Thyroid gland (tissue), 4 donors: ENCODE data around the gene SHTN1. TPM values are rescaled to one million over a fixed set of nuclear protein-coding genes. Genes with fewer than 3 reads are reported as not detected.

ENCODE experiments used
- DNase-seq, 2 donors: peaks; one replicate each; pipeline ENCODE4 v3.0.0-alpha.2; 2019
- H3K27ac ChIP-seq, 3 donors: fragments of 200-600 bp; sonication (generic); 1 replicate in 2 of 3; 2 replicates in 1 of 3; pipeline ENCODE4 v1.5.1; 2016 to 2019; ENCODE audit warnings: mild to moderate bottlenecking in 1 of 3, moderate library complexity in 1 of 3
- H3K27me3 ChIP-seq: fragments of 200-600 bp; sonication (generic); one replicate; pipeline ENCODE4 v1.5.1; 2019
- H3K36me3 ChIP-seq, 2 donors: fragments of 200-600 bp; sonication (generic); one replicate each; pipeline ENCODE4 v1.5.1; 2016 to 2019
- H3K4me1 ChIP-seq, 2 donors: fragments of 200-600 bp; sonication (generic); one replicate each; pipeline ENCODE4 v1.5.1; 2017 to 2019
- H3K4me3 ChIP-seq, 3 donors: fragments of 200-600 bp; sonication (generic); replicated peaks in 1 of 3; 1 replicate in 2 of 3; 2 replicates in 1 of 3; pipeline ENCODE4 v1.5.1; 2016; ENCODE audit warnings: mild to moderate bottlenecking in 1 of 3
- H3K9me3 ChIP-seq: fragments of 200-600 bp; sonication (generic); one replicate; pipeline ENCODE4 v1.5.1; 2017
- POLR2A ChIP-seq, 2 donors: fragments of 450-650 bp; IDR thresholded peaks; one replicate each; pipeline ENCODE4 v1.6.1; 2017; ENCODE audit warnings: antibody characterized with exemption in 2 of 2, mild to moderate bottlenecking in 2 of 2, moderate library complexity in 1 of 2
- WGBS, 2 donors: methylation state at CpG; one replicate each; pipeline ENCODE4 v1.1.5; 2017; 5-methylcytosine and 5-hydroxymethylcytosine counted together
- intact Hi-C: fragments of 100-400 bp; cut with DNase I; formaldehyde crosslinking; loops from one replicate; pipeline ENCODE4 v1.15.1; 2023
- total RNA-seq, 4 donors: library from RNA; depleted of rRNA; stranded (reverse); fragments of >200 nt; gene quantifications; one replicate each; pipeline ENCODE4 v1.2.3, GENCODE V29; 2016
- TF ChIP-seq, protein P1 (sequence below), 6 experiments: fragments of 200-600 bp in 3 of 6; fragments of 450-650 bp in 3 of 6; sonication (generic) in 3 of 6; IDR thresholded peaks; one replicate each; pipeline ENCODE4 v1.5.1; 2016 to 2019; ENCODE audit warnings: antibody characterized with exemption in 6 of 6, mild to moderate bottlenecking in 2 of 6, inconsistent platforms in 1 of 6, moderate library complexity in 1 of 6

Gene SHTN1
- total RNA-seq, 4 donors from 2014 or later: 31.6 to 103 (median 37.7) TPM

DNA sequence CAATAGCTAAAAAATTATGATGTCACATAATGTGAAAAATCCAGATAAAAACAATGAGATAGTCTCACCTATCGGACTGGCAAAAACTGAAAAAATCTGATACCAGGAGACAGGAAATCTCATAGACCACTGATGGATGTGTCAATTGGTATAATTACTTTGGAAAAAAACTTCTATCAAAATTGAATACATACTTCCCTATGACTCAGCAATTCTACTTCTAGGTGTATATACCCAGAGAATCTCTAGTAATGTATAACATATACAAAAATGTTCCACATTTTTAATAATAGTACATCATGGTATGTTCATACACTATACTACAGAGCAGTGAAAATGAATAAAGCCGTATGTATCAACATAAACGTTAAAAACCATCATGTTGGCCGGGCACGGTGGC is 34.9 kb downstream of the SHTN1 start:
- Histone ChIP-seq H3K4me3 (no peak overlapping the region), H3K27ac (no peak overlapping the region), H3K4me1 (no peaks in the 10 kb centered on the region), H3K36me3 (no peaks in the 10 kb centered on the region), H3K27me3 (no peaks in the 10 kb centered on the region), H3K9me3 (no peaks in the 10 kb centered on the region)
- intact Hi-C loops: no loop called here
- WGBS, 2 donors: 96 to 97% methylated on average over 5 of the region's 5 CpGs
- TF ChIP-seq POLR2A (IDR thresholded peaks at IDR 0.05): no peak
- TF ChIP-seq, protein P1, sequence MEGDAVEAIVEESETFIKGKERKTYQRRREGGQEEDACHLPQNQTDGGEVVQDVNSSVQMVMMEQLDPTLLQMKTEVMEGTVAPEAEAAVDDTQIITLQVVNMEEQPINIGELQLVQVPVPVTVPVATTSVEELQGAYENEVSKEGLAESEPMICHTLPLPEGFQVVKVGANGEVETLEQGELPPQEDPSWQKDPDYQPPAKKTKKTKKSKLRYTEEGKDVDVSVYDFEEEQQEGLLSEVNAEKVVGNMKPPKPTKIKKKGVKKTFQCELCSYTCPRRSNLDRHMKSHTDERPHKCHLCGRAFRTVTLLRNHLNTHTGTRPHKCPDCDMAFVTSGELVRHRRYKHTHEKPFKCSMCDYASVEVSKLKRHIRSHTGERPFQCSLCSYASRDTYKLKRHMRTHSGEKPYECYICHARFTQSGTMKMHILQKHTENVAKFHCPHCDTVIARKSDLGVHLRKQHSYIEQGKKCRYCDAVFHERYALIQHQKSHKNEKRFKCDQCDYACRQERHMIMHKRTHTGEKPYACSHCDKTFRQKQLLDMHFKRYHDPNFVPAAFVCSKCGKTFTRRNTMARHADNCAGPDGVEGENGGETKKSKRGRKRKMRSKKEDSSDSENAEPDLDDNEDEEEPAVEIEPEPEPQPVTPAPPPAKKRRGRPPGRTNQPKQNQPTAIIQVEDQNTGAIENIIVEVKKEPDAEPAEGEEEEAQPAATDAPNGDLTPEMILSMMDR (IDR thresholded peaks at IDR 0.05): no peak
- DNase-seq: no peak

DNA sequence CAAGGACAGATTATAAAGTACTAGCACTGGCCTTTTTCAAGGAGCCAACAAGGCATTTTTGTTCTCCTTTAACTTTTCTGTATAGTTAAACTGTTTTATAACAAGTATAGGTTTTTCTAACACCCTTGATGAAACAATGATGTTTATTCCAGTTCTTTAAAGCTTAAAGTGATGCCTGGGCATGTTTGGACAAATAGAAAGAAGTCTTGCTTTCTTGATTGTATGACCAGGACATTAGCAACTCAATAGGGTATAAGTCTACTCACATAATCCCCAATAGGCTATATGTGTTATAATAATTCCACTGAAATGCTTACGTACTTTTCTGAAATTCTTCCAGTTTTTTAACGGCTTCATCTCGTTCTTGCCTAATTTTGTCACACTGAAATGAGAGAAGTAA is 36.7 kb downstream of the SHTN1 start:
- Histone ChIP-seq H3K27ac (no peak overlapping the region), H3K4me3 (no peak overlapping the region), H3K36me3 (no peaks in the 10 kb centered on the region), H3K4me1 (no peaks in the 10 kb centered on the region), H3K9me3 (no peaks in the 10 kb centered on the region), H3K27me3 (no peaks in the 10 kb centered on the region)
- TF ChIP-seq, protein P1 (IDR thresholded peaks at IDR 0.05): no peak
- TF ChIP-seq POLR2A (IDR thresholded peaks at IDR 0.05): no peak
- intact Hi-C loops: no loop called here
- no peak for DNase-seq
- WGBS, 2 donors: 95 to 96% methylated on average over 3 of the region's 3 CpGs

DNA sequence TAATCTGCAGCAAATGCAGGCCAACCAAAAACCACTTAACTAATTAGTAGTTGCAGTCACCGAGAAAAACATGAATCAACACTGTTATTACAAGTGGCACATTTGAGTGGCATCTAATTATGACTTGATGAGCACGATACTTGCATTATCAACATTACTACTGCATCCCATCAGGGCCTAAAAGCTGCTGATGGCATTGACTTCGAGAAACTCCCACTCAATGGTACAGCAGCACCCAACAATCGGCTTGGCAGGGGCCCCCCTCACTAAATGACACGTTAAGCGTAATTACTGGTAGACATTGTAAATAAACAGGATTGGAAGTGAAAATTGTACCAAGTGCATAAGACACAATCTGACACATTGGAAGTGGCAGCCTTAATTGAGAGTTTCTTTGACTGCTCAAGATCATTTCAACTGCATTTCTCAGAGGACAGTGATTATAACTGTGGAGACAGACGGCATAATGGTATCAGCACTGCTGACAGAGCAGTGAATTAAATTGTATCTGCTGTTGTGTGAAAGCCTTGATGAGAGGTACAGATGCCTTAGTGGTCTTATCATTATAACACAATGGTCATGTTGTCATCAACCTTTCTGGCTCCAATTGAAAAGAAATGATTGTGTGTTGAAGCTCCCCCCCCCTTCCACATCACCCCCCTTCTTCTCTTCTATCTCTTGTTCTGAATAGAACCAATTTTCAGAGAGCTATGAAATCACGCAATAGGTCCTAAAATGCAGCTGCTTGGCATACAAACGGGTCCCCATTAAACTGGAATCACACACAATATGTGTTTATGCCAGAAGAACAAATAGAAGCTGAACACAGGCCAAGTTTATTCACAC is 43.4 kb downstream of the SHTN1 start:
- Histone ChIP-seq H3K27me3 (no peaks in the 10 kb centered on the region), H3K36me3 (no peaks in the 10 kb centered on the region), H3K4me1 (no peaks in the 10 kb centered on the region), H3K4me3 (no peak overlapping the region), H3K27ac (no peak overlapping the region), H3K9me3 (no peaks in the 10 kb centered on the region)
- no peak for DNase-seq
- no peak for TF ChIP-seq POLR2A (IDR thresholded peaks at IDR 0.05)
- TF ChIP-seq, protein P1 (IDR thresholded peaks at IDR 0.05): no peak
- intact Hi-C loops: no loop called here
- WGBS, 2 donors: 89 to 91% methylated on average over 9 of the region's 9 CpGs

DNA sequence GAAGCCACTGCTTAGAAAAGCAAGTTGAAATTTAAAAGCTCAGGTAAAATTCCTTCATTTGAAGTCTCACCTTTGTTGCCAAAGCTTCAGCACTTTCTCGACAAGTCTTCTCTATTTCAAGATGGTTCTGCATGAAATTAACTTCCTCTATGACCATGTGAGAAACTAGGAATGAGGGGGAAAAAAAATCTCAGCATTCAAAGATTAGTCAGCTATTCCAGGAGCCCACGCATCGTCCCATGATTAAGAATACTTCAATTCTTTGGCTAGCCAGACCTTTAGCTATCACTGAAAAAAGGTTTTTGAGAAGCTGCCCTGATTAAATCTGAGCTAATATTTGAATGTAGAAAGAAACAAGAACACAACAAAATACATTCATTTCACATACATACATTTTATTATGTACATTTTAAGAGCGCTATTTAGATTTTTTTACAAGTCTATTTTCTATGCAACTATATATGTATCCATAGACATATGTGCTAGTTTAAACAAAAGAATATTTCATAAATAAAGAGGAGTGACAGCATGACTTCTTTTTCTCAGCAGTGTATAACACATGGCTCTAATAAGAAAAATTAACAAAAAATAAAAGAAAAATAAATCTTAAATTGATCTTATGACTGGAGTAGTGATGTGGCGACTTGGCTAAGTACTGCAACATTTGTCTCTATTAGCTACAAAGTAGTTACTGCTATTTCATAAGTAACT is 44.8 kb downstream of the SHTN1 start:
- Histone ChIP-seq H3K4me3 (no peak overlapping the region), H3K27me3 (no peaks in the 10 kb centered on the region), H3K4me1 (no peaks in the 10 kb centered on the region), H3K27ac (no peak overlapping the region), H3K9me3 (no peaks in the 10 kb centered on the region), H3K36me3 (no peaks in the 10 kb centered on the region)
- WGBS, 2 donors: 78 to 79% methylated on average over 5 of the region's 5 CpGs
- TF ChIP-seq, protein P1 (IDR thresholded peaks at IDR 0.05): no peak
- no peak for TF ChIP-seq POLR2A (IDR thresholded peaks at IDR 0.05)
- no peak for DNase-seq
- intact Hi-C loops: no loop called here

- Histone ChIP-seq H3K27me3 (no peaks in the 10 kb centered on the region), H3K27ac (no peak overlapping the region), H3K36me3 (peaks cover 0 to 2% of the 10 kb centered on the region in 2 donors), H3K4me1 (no peaks in the 10 kb centered on the region), H3K9me3 (no peaks in the 10 kb centered on the region), H3K4me3 (no peak overlapping the region)
- intact Hi-C loops: no loop called here
- TF ChIP-seq, protein P1 (IDR thresholded peaks at IDR 0.05): no peak
- TF ChIP-seq POLR2A (IDR thresholded peaks at IDR 0.05): no peak
- no peak for DNase-seq
- WGBS, 2 donors: 65 to 84% methylated on average over 1 of the region's 1 CpG
Observed at GRCh38 chr10:116952729-116953128, 52.3 kb downstream of the SHTN1 start.
